ENCODE data around the gene PRRC1. TPM values are rescaled to one million over a fixed set of nuclear protein-coding genes. Genes with fewer than 3 reads are reported as not detected.

Gene PRRC1
- polyA plus RNA-seq, 3 donors, result 10.8 to 20.6 (median 17.9) TPM

GRCh38 chr5:127525181-127525580 lies 7.7 kb downstream of the PRRC1 start:
- Histone ChIP-seq H3K27me3 (ENCODE audit: control insufficient read depth in 2 of 2, insufficient read depth in 2 of 2, low read length in 2 of 2) (no peaks in the 10 kb centered on the region), H3K36me3 (replicated peaks in 1 of 2; ENCODE audit: control insufficient read depth in 1 of 2, insufficient read depth in 2 of 2, low read length in 2 of 2) (peaks cover 65 to 91% of the 10 kb centered on the region in 2 donors), H3K4me2 (replicated peaks; ENCODE audit: extremely low read depth, low read length, poor library complexity, severe bottlenecking) (no peak overlapping the region), H3K4me1 (ENCODE audit: control insufficient read depth in 1 of 2, insufficient read depth in 2 of 2, low read length in 2 of 2) (no peaks in the 10 kb centered on the region), H3K79me2 (ENCODE audit: insufficient read depth, low read length) (peaks cover 29% of the 10 kb centered on the region), H3K9me3 (replicated peaks in 1 of 2; ENCODE audit: control insufficient read depth in 1 of 2, insufficient read depth in 1 of 2, low read length in 2 of 2) (peaks cover 4 to 7% of the 10 kb centered on the region in 2 donors), H3K4me3 (replicated peaks in 1 of 3; ENCODE audit: low read depth in 2 of 3, low read length in 3 of 3) (no peak overlapping the region), H3K27ac (ENCODE audit: low read depth in 1 of 2, low read length in 2 of 2) (no peak overlapping the region), H4K20me1 (ENCODE audit: insufficient read depth, low read length) (peaks cover 2% of the 10 kb centered on the region), H3K9ac (ENCODE audit: insufficient read depth, low read length, poor library complexity, severe bottlenecking) (no peak overlapping the region), H2AFZ (ENCODE audit: insufficient read depth, low read depth, low read length, poor library complexity, severe bottlenecking) (no peak overlapping the region)
- Mint-ChIP-seq H3K4me1 (no peaks in the 10 kb centered on the region), H3K27ac (no peak overlapping the region), H3K4me3 (no peak overlapping the region), H3K9me3 (peaks cover 8 to 17% (median 12%) of the 10 kb centered on the region in 7 donors), H3K27me3 (ENCODE audit: low read depth in 3 of 3) (peaks cover 0 to 2% (median 1%) of the 10 kb centered on the region in 3 donors), H3K36me3 (peaks cover 56 to 76% of the 10 kb centered on the region in 2 donors)
- intact Hi-C loops (cut with micrococcal nuclease), result no loop called here
- no CpG with 5 or more reads among the region's 1 CpG for WGBS (ENCODE audit: insufficient coverage)
- TF ChIP-seq CTCF (IDR thresholded peaks at IDR 0.05), result no peak
- DNase-seq, result no peak

GRCh38 chr5:127529904-127530682 lies 12.7 kb downstream of the PRRC1 start:
- Histone ChIP-seq H3K4me3 (replicated peaks in 1 of 3; ENCODE audit: low read depth in 2 of 3, low read length in 3 of 3) (no peak overlapping the region), H4K20me1 (ENCODE audit: insufficient read depth, low read length) (no peaks in the 10 kb centered on the region), H3K9ac (ENCODE audit: insufficient read depth, low read length, poor library complexity, severe bottlenecking) (no peak overlapping the region), H3K27ac (ENCODE audit: low read depth in 1 of 2, low read length in 2 of 2) (no peak overlapping the region), H3K27me3 (ENCODE audit: control insufficient read depth in 2 of 2, insufficient read depth in 2 of 2, low read length in 2 of 2) (no peaks in the 10 kb centered on the region), H3K79me2 (ENCODE audit: insufficient read depth, low read length) (peaks cover 4% of the 10 kb centered on the region), H3K4me1 (ENCODE audit: control insufficient read depth in 1 of 2, insufficient read depth in 2 of 2, low read length in 2 of 2) (no peaks in the 10 kb centered on the region), H3K9me3 (replicated peaks in 1 of 2; ENCODE audit: control insufficient read depth in 1 of 2, insufficient read depth in 1 of 2, low read length in 2 of 2) (no peaks in the 10 kb centered on the region), H3K4me2 (replicated peaks; ENCODE audit: extremely low read depth, low read length, poor library complexity, severe bottlenecking) (no peak overlapping the region), H2AFZ (ENCODE audit: insufficient read depth, low read depth, low read length, poor library complexity, severe bottlenecking) (no peak overlapping the region), H3K36me3 (replicated peaks in 1 of 2; ENCODE audit: control insufficient read depth in 1 of 2, insufficient read depth in 2 of 2, low read length in 2 of 2) (peaks cover 94 to 98% of the 10 kb centered on the region in 2 donors)
- no peak for DNase-seq
- H3K4me1 Mint-ChIP-seq, result no peaks in the 10 kb centered on the region
- H3K9me3 Mint-ChIP-seq, result no peaks in the 10 kb centered on the region
- H3K27ac Mint-ChIP-seq, result no peak overlapping the region
- no peak for TF ChIP-seq CTCF (IDR thresholded peaks at IDR 0.05)
- H3K4me3 Mint-ChIP-seq, result no peak overlapping the region
- WGBS (ENCODE audit: insufficient coverage), result no CpG with 5 or more reads among the region's 5 CpGs
- H3K36me3 Mint-ChIP-seq, result peaks cover 70 to 86% of the 10 kb centered on the region in 2 donors
- peaks cover 0 to 1% (median 0%) of the 10 kb centered on the region in 3 donors for H3K27me3 Mint-ChIP-seq (ENCODE audit: low read depth in 3 of 3)
- intact Hi-C loops (cut with micrococcal nuclease), result no loop called here

Data from CD14-positive monocyte (primary cell).